GM12878 (cell line): ENCODE measurements around the gene PDE3B. TPM values are rescaled to one million over a fixed set of nuclear protein-coding genes. Genes with fewer than 3 reads are reported as not detected.
"Not testable (repeated sequence)": the region's sequence is repeated elsewhere in the genome, so short reads cannot be mapped to it uniquely, and the experiment has no call there.

Experiments used
- ATAC-seq: fragments of 200-7000 bp; cut with Tn5 transposase; 3 replicates; pipeline ENCODE4 v1.9.1; 2020; ENCODE audit warnings: mild to moderate bottlenecking, moderate library complexity
- BruUV-seq: library from RNA; stranded (reverse); fragments of 400-500 nt; replicated peaks from 2 replicates; lab custom pipeline; 2021; lab: Mats Ljungman, UMichigan
- CTCF ChIA-PET: fragments of 300-600 bp; sonication (Branson Sonifier 250); formaldehyde crosslinking; extraction: SDS; loops from one replicate; lab custom pipeline; 2021; ENCODE audit warnings: inconsistent platforms; lab: Yijun Ruan, JAX
- POLR2A ChIA-PET: fragments of 350-600 bp; formaldehyde crosslinking; extraction: SDS; loops from one replicate; lab custom pipeline; 2021; ENCODE audit warnings: inconsistent platforms; lab: Charles Lee
- RAD21 ChIA-PET: fragments of 300-600 bp; sonication (Branson Sonifier 250); formaldehyde crosslinking; loops from one replicate; lab custom pipeline; 2023; ENCODE audit warnings: antibody characterized with exemption; ENCODE audit not compliant: unreplicated experiment; lab: Charles Lee
- SMC1A ChIA-PET: fragments of 300-600 bp; sonication (Branson Sonifier 250); formaldehyde crosslinking; loops from one replicate; lab custom pipeline; 2023; ENCODE audit not compliant: unreplicated experiment, uncharacterized antibody; lab: Charles Lee
- DNase-seq: peaks from one replicate; pipeline ENCODE4 v3.0.0-alpha.2; 2011; ENCODE audit warnings: low read depth, low spot score
- FAIRE-seq: peaks from 3 replicates; lab custom pipeline; 2011; peaks lifted over from hg19 to GRCh38; lab: Jason Lieb, UNC
- H2AFZ ChIP-seq: 2 replicates; pipeline ENCODE4 v1.6.0; 2011; ENCODE audit warnings: low read depth, low read length, control low read depth; ENCODE audit not compliant: control insufficient read depth
- H3K27ac ChIP-seq: 2 replicates; pipeline ENCODE4 v1.5.1; 2011; ENCODE audit warnings: control low read depth; ENCODE audit not compliant: control insufficient read depth, insufficient read depth
- H3K27me3 ChIP-seq, 2 experiments: replicated peaks in 1 of 2; 2 replicates each; pipeline versions ENCODE4 v1.6.0 to v1.6.1; 2011; ENCODE audit warnings: low read length in 1 of 2; ENCODE audit not compliant: control insufficient read depth in 2 of 2, insufficient read depth in 2 of 2
- H3K36me3 ChIP-seq, 2 experiments: 2 replicates each; pipeline ENCODE4 v1.5.1; 2011; ENCODE audit warnings: low read length in 1 of 2; ENCODE audit not compliant: control insufficient read depth in 2 of 2, insufficient read depth in 2 of 2
- H3K4me1 ChIP-seq: 2 replicates; pipeline ENCODE4 v1.6.1; 2011; ENCODE audit warnings: mild to moderate bottlenecking, low read length, moderate library complexity, mixed read lengths; ENCODE audit not compliant: control insufficient read depth, insufficient read depth
- H3K4me2 ChIP-seq: 2 replicates; pipeline ENCODE4 v1.6.0; 2011; ENCODE audit warnings: control low read depth; ENCODE audit not compliant: control insufficient read depth, insufficient read depth
- H3K4me3 ChIP-seq: fragments of 200-600 bp; sonication (generic); 2 replicates; pipeline ENCODE4 v1.5.1; 2016
- H3K79me2 ChIP-seq: 2 replicates; pipeline ENCODE4 v1.6.0; 2011; ENCODE audit warnings: low read length; ENCODE audit not compliant: control insufficient read depth, insufficient read depth
- H3K9ac ChIP-seq: 2 replicates; pipeline ENCODE4 v1.8.0; 2011; ENCODE audit warnings: low read length, control low read depth, mixed read lengths; ENCODE audit not compliant: control insufficient read depth, insufficient read depth
- H3K9me3 ChIP-seq: replicated peaks from 3 replicates; pipeline ENCODE4 v1.5.1; 2011; ENCODE audit warnings: mild to moderate bottlenecking, low read length; ENCODE audit not compliant: control insufficient read depth, insufficient read depth
- H4K20me1 ChIP-seq: 2 replicates; pipeline ENCODE4 v1.6.0; 2011; ENCODE audit not compliant: control insufficient read depth, insufficient read depth
- BRCA1 ChIP-seq: IDR thresholded peaks from 2 replicates; pipeline ENCODE4 v1.6.1; 2011; ENCODE audit warnings: low read depth, low read length, improper control_type of control experiment
- EZH2 ChIP-seq: IDR thresholded peaks from 2 replicates; pipeline ENCODE4 v1.6.1; 2012; ENCODE audit warnings: low read depth, mild to moderate bottlenecking, control low read depth, inconsistent platforms, low read length, borderline replicate concordance; ENCODE audit not compliant: control insufficient read depth
- GATAD2B ChIP-seq: fragments of 450-650 bp; conservative IDR thresholded peaks from 2 replicates; pipeline ENCODE4 v1.6.1; 2017; ENCODE audit warnings: low read depth, mild to moderate bottlenecking, moderate library complexity
- HSF1 ChIP-seq: fragments of 150-350 bp; IDR thresholded peaks from 2 replicates; pipeline ENCODE4 v1.6.1; 2014; ENCODE audit warnings: mild to moderate bottlenecking, low read depth, low read length
- IKZF1 ChIP-seq: fragments of 450-650 bp; conservative IDR thresholded peaks from 2 replicates; pipeline ENCODE4 v1.6.1; 2017; ENCODE audit warnings: antibody characterized with exemption, mild to moderate bottlenecking
- JUNB ChIP-seq: IDR thresholded peaks from 2 replicates; pipeline ENCODE4 v1.6.1; 2016; ENCODE audit warnings: antibody characterized with exemption, mild to moderate bottlenecking
- NR2C2 ChIP-seq: IDR thresholded peaks from 2 replicates; pipeline ENCODE4 v1.6.1; 2011; ENCODE audit warnings: borderline replicate concordance, low read depth; ENCODE audit not compliant: control insufficient read depth, insufficient read length
- POU2F2 ChIP-seq: IDR thresholded peaks from 3 replicates; pipeline ENCODE4 v1.6.1; 2011; ENCODE audit warnings: low read depth, mild to moderate bottlenecking, low read length, borderline replicate concordance
- ZNF622 ChIP-seq: fragments of 450-650 bp; IDR thresholded peaks from 2 replicates; pipeline ENCODE4 v1.6.1; 2017; ENCODE audit warnings: mild to moderate bottlenecking, inconsistent platforms
- WGBS: methylation state at CpG from one replicate; pipeline ENCODE4 v1.1.6; 2016; ENCODE audit warnings: low lambda C conversion rate; ENCODE audit not compliant: insufficient replicate concordance, insufficient coverage; ENCODE audit errors: missing lambda C conversion rate; 5-methylcytosine and 5-hydroxymethylcytosine counted together
- in situ Hi-C: fragments of 300-500 bp; cut with MboI; formaldehyde crosslinking; loops from 9 replicates; pipeline ENCODE4 v1.14.3; 2018; ENCODE audit warnings: mixed read lengths
- intact Hi-C: fragments of 100-400 bp; cut with micrococcal nuclease; formaldehyde crosslinking; loops from one replicate; pipeline ENCODE4 v1.14.2; 2022; ENCODE audit not compliant: unreplicated experiment
- polyA plus RNA-seq, 11 experiments: library from polyadenylated mRNA; depleted of rRNA in 4 of 11; unstranded in 6 of 11; stranded (reverse) in 5 of 11; fragments of >200 nt; fragmentation: Nextera tagmentation in 4 of 11; fragmentation: Illumina TruSeq in 1 of 11; extraction: Ambion mirVana in 4 of 11; extraction: Trizol in 1 of 11; gene quantifications; 1 replicate in 1 of 11; 2 replicates in 10 of 11; pipeline versions ENCODE4 v1.2.1 to v1.2.3, GENCODE V29; 2011 to 2016; ENCODE audit warnings: inconsistent platforms in 2 of 11, missing spikeins in 2 of 11, low read depth in 1 of 11
- total RNA-seq, 4 experiments: library from RNA; depleted of rRNA in 3 of 4; stranded (reverse); fragments of >200 nt in 3 of 4; fragmentation: Illumina TruSeq in 1 of 4; extraction: Trizol in 1 of 4; gene quantifications; 2 replicates each; pipeline versions ENCODE4 v1.2.1 to v1.2.3, GENCODE V29; 2013 to 2021

PDE3B gene
- total and polyA plus RNA-seq, 10 of the 15 experiments (the other 5 are each of a cell fraction or from before 2014, with no cell fraction given) = 0.04 to 3.1 (median 1.9) TPM

- H3K79me2 ChIP-seq = no peaks in the 10 kb centered on the region
- H3K9ac ChIP-seq = no peak overlapping the region
- 48% methylated on average over 1 of the region's 1 CpG for WGBS
- H3K4me3 ChIP-seq = no peak overlapping the region
- no peak for TF ChIP-seq HSF1
- TF ChIP-seq ZNF622 = no peak
- no peak for TF ChIP-seq EZH2
- no peak for TF ChIP-seq GATAD2B
- TF ChIP-seq NR2C2 = no peak
- TF ChIP-seq POU2F2 = no peak
- no peak for TF ChIP-seq IKZF1
- TF ChIP-seq JUNB = no peak
- TF ChIP-seq BRCA1 = no peak
- FAIRE-seq = no peak
- no peaks in the 10 kb centered on the region for H3K9me3 ChIP-seq
- ChIA-PET POLR2A (no interaction called here), SMC1A (no interaction called here), CTCF (no interaction called here), RAD21 (no interaction called here)
- BruUV-seq = no TSS peak
- in situ Hi-C loops (no loop called here), intact Hi-C loops (no loop called here)
- H3K4me1 ChIP-seq = no peaks in the 10 kb centered on the region
- H4K20me1 ChIP-seq = no peaks in the 10 kb centered on the region
- DNase-seq = no peak
- no peak overlapping the region for H3K4me2 ChIP-seq
- no peak overlapping the region for H2AFZ ChIP-seq
- no peak overlapping the region for H3K27ac ChIP-seq
- ATAC-seq = no peak
- no peaks in the 10 kb centered on the region for H3K36me3 ChIP-seq
- no peaks in the 10 kb centered on the region for H3K27me3 ChIP-seq
These were observed 14.2 kb downstream of the PDE3B start for GRCh38 chr11:14657841-14658240.

- H3K36me3 ChIP-seq, intact Hi-C loops, H3K27ac ChIP-seq, H3K4me1 ChIP-seq, H3K27me3 ChIP-seq, H3K4me2 ChIP-seq, ATAC-seq, RAD21 ChIA-PET, H3K4me3 ChIP-seq, in situ Hi-C loops, H2AFZ ChIP-seq, SMC1A ChIA-PET, FAIRE-seq, H4K20me1 ChIP-seq, H3K9ac ChIP-seq, H3K79me2 ChIP-seq, CTCF ChIA-PET, BruUV-seq, POLR2A ChIA-PET, DNase-seq, H3K9me3 ChIP-seq: not testable (repeated sequence)
- WGBS = 68% methylated on average over 3 of the region's 3 CpGs
These were observed 21.3 kb downstream of the PDE3B start for GRCh38 chr11:14664926-14665325.

GRCh38 chr11:14667329-14667728 is 23.7 kb downstream of the PDE3B start:
- H3K36me3 ChIP-seq, intact Hi-C loops, H3K4me1 ChIP-seq, ATAC-seq, SMC1A ChIA-PET, H3K27me3 ChIP-seq, CTCF ChIA-PET, POLR2A ChIA-PET, RAD21 ChIA-PET, H2AFZ ChIP-seq, H3K27ac ChIP-seq, H3K9ac ChIP-seq, in situ Hi-C loops, DNase-seq, H3K4me2 ChIP-seq, FAIRE-seq, H3K79me2 ChIP-seq, H3K9me3 ChIP-seq, BruUV-seq, H4K20me1 ChIP-seq, H3K4me3 ChIP-seq: not testable (repeated sequence)
- WGBS = 95% methylated on average over 3 of the region's 4 CpGs
